Esophagus muscularis mucosa (tissue), 4 donors: Measurements from ENCODE around the gene OGFOD3. TPM values are rescaled to one million over a fixed set of nuclear protein-coding genes. Genes with fewer than 3 reads are reported as not detected.

Experiments used
- DNase-seq: peaks from one replicate; pipeline ENCODE4 v3.0.0-alpha.2; 2017; ENCODE audit errors: extremely low spot score
- H3K27ac ChIP-seq, 4 donors: fragments of 200-600 bp; sonication (generic); replicated peaks in 1 of 4; 1 replicate in 3 of 4; 2 replicates in 1 of 4; pipeline ENCODE4 v1.5.1; 2016 to 2019; ENCODE audit warnings: mild to moderate bottlenecking in 1 of 4
- H3K27me3 ChIP-seq, 4 donors: fragments of 200-600 bp; sonication (generic); one replicate each; pipeline versions ENCODE4 v1.5.1 to v1.6.0; 2016 to 2019
- H3K36me3 ChIP-seq, 4 donors: fragments of 200-600 bp; sonication (generic); one replicate each; pipeline ENCODE4 v1.5.1; 2016 to 2019
- H3K4me1 ChIP-seq, 4 donors: fragments of 200-600 bp; sonication (generic); one replicate each; pipeline ENCODE4 v1.5.1; 2016 to 2019
- H3K4me3 ChIP-seq, 4 donors: fragments of 200-600 bp; sonication (generic); 1 replicate in 2 of 4; 2 replicates in 2 of 4; pipeline ENCODE4 v1.5.1; 2016 to 2019; ENCODE audit warnings: mild to moderate bottlenecking in 4 of 4, moderate library complexity in 1 of 4
- H3K9me3 ChIP-seq, 4 donors: fragments of 200-600 bp; sonication (generic); 1 replicate in 3 of 4; 2 replicates in 1 of 4; pipeline ENCODE4 v1.5.1; 2016 to 2019
- CTCF ChIP-seq, 3 experiments: fragments of 200-600 bp in 2 of 3; fragments of 450-650 bp in 1 of 3; sonication (generic) in 2 of 3; IDR thresholded peaks; one replicate each; pipeline ENCODE4 v1.5.1; 2017 to 2019; ENCODE audit warnings: antibody characterized with exemption in 3 of 3, mild to moderate bottlenecking in 2 of 3, moderate library complexity in 1 of 3
- EP300 ChIP-seq: sonication (generic); formaldehyde crosslinking; IDR thresholded peaks from one replicate; pipeline ENCODE4 v1.6.1; 2017; ENCODE audit warnings: antibody characterized with exemption
- POLR2A ChIP-seq: fragments of 450-650 bp; IDR thresholded peaks from one replicate; pipeline ENCODE4 v1.6.1; 2017; ENCODE audit warnings: antibody characterized with exemption, moderate library complexity, mild to moderate bottlenecking, low read depth
- POLR2AphosphoS5 ChIP-seq, 2 donors: sonication (generic); formaldehyde crosslinking; IDR thresholded peaks; one replicate each; pipeline ENCODE4 v1.6.1; 2017; ENCODE audit warnings: antibody characterized with exemption in 2 of 2
- WGBS: methylation state at CpG from one replicate; pipeline ENCODE4 v1.1.5; 2018; 5-methylcytosine and 5-hydroxymethylcytosine counted together
- intact Hi-C: fragments of 100-400 bp; cut with DNase I; formaldehyde crosslinking; loops from one replicate; pipeline ENCODE4 v1.15.1; 2023
- total RNA-seq, 4 donors: library from RNA; depleted of rRNA; stranded (reverse); fragments of >200 nt; gene quantifications; one replicate each; pipeline versions ENCODE4 v1.1.0 to v1.2.1, GENCODE V29; 2016

Gene OGFOD3
- total RNA-seq = 10 to 100 TPM; 21.6 to 35.3 (median 28.5) TPM

GRCh38 chr17:82418001-82418986 lies at the start of gene OGFOD3, which contains the start of gene HEXD:
Gene OGFOD3 (minus strand): TSS chr17:82418586. CDS start chr17:82418485, 101 bp downstream.
Gene HEXD (plus strand): TSS chr17:82418347. CDS start chr17:82419800, 1,453 bp downstream.
- intact Hi-C loops = no loop called here
- TF ChIP-seq POLR2A = peak; percentile 55
- TF ChIP-seq EP300 = no peak
- peak in 1 of 3 experiments; percentile 41 for TF ChIP-seq CTCF (IDR thresholded peaks at IDR 0.05)
- peak; percentile 57 to 59 for TF ChIP-seq POLR2AphosphoS5 (IDR thresholded peaks at IDR 0.05)
- no peak for DNase-seq
- WGBS = 4% methylated on average over 21 of the region's 108 CpGs
- no peaks in the 10 kb centered on the region for H3K27me3 ChIP-seq
- peaks cover 0 to 11% (median 5%) of the 10 kb centered on the region in 4 donors for H3K9me3 ChIP-seq
- peaks cover 0 to 32% (median 13%) of the 10 kb centered on the region in 4 donors for H3K36me3 ChIP-seq
- H3K4me1 ChIP-seq = peaks cover 19 to 33% (median 27%) of the 10 kb centered on the region in 4 donors
- peak within 1 kb of the TSS; percentile 90 to 92 (median 91) for H3K27ac ChIP-seq
- peak within 1 kb of the TSS; percentile 75 to 83 (median 78) for H3K4me3 ChIP-seq

- Histone ChIP-seq H3K4me1 (peaks cover 0 to 23% (median 5%) of the 10 kb centered on the region in 4 donors), H3K9me3 (no peaks in the 10 kb centered on the region), H3K27ac (no peak overlapping the region), H3K4me3 (no peak overlapping the region), H3K27me3 (no peaks in the 10 kb centered on the region), H3K36me3 (peaks cover 59 to 100% (median 94%) of the 10 kb centered on the region in 4 donors)
- intact Hi-C loops = no loop called here
- TF ChIP-seq POLR2A = no peak
- TF ChIP-seq POLR2AphosphoS5 (IDR thresholded peaks at IDR 0.05) = no peak
- WGBS = 85% methylated on average over 7 of the region's 7 CpGs
- no peak for DNase-seq
Measured at GRCh38 chr17:82465023-82465603, 46.7 kb upstream of the OGFOD3 start.

GRCh38 chr17:82464567-82464929 lies 46.2 kb upstream of the OGFOD3 start:
- Histone ChIP-seq H3K36me3 (peaks cover 62 to 97% (median 91%) of the 10 kb centered on the region in 4 donors), H3K4me3 (no peak overlapping the region), H3K27me3 (no peaks in the 10 kb centered on the region), H3K9me3 (no peaks in the 10 kb centered on the region), H3K27ac (no peak overlapping the region), H3K4me1 (peaks cover 4 to 27% (median 10%) of the 10 kb centered on the region in 4 donors)
- TF ChIP-seq CTCF (IDR thresholded peaks at IDR 0.05) (no peak), POLR2A (no peak), EP300 (no peak), POLR2AphosphoS5 (IDR thresholded peaks at IDR 0.05) (no peak)
- intact Hi-C loops = no loop called here
- WGBS = 88% methylated on average over 11 of the region's 11 CpGs
- DNase-seq = no peak

GRCh38 chr17:82463925-82464566 lies 45.7 kb upstream of the OGFOD3 start:
- Histone ChIP-seq H3K4me1 (peaks cover 9 to 32% (median 15%) of the 10 kb centered on the region in 4 donors), H3K27ac (peak overlapping the region in 2 of 4 donors; percentile 36), H3K27me3 (no peaks in the 10 kb centered on the region), H3K36me3 (peaks cover 57 to 92% (median 86%) of the 10 kb centered on the region in 4 donors), H3K4me3 (no peak overlapping the region), H3K9me3 (no peaks in the 10 kb centered on the region)
- intact Hi-C loops = no loop called here
- TF ChIP-seq POLR2AphosphoS5 (IDR thresholded peaks at IDR 0.05) = no peak
- WGBS = 62% methylated on average over 7 of the region's 7 CpGs
- DNase-seq = no peak

GRCh38 chr17:82463391-82463790 lies 45.0 kb upstream of the OGFOD3 start:
- Histone ChIP-seq H3K27ac (peak overlapping the region in 1 of 4 donors; percentile 36), H3K9me3 (no peaks in the 10 kb centered on the region), H3K4me3 (no peak overlapping the region), H3K4me1 (peaks cover 11 to 33% (median 16%) of the 10 kb centered on the region in 4 donors), H3K27me3 (no peaks in the 10 kb centered on the region), H3K36me3 (peaks cover 50 to 85% (median 79%) of the 10 kb centered on the region in 4 donors)
- no peak for TF ChIP-seq POLR2AphosphoS5 (IDR thresholded peaks at IDR 0.05)
- TF ChIP-seq POLR2A = no peak
- no peak for TF ChIP-seq EP300
- TF ChIP-seq CTCF (IDR thresholded peaks at IDR 0.05) = no peak
- DNase-seq = no peak
- intact Hi-C loops = no loop called here
- WGBS = 74% methylated on average over 6 of the region's 6 CpGs
